ENCODE results near the gene KIAA0513.

The KIAA0513 gene

DNA sequence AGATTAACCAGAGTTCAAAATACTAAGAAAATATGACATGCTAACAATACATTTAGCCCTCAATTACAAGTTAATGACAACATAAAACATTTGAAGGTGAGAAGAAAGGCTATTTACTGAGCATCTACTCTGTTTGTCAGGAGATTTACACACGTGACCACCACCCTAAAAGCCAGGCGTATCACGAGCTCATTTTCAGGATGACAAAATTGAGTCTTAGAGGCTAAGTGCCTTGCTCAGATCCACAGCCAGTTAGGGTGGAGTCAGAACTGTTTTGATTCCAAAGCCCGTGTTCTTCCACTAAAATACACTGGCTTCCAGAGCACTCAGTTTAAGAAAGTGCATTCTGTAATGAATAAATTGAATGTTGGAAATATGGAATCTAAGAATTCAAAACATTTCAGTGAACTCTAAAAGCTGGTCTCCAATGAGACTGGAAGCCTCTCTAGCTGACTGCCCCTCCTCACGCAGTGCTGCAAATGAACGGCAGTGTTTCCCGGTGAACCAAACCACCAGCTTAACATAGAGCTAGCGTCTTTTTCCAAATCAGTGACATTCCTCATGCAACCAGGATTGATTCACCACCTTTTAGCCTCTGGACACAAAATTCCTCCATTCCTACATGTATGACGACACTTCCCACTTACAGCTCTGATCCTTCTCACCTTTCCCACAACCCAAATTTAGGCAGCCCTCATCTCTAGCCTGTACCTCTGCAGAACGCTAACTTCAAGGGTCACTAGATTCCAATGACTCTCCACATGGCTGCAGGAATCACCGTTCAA, 22.1 kb upstream of the KIAA0513 start:
- Histone ChIP-seq H3K27me3 (ENCODE audit: control insufficient read depth, insufficient read depth, low read length) (no peaks in the 10 kb centered on the region), H3K36me3 (ENCODE audit: control insufficient read depth, insufficient read depth, low read length) (no peaks in the 10 kb centered on the region), H3K4me1 (ENCODE audit: control insufficient read depth, insufficient read depth, low read length) (peaks cover 23% of the 10 kb centered on the region), H3K27ac (ENCODE audit: low read depth, low read length) (no peak overlapping the region), H3K9me3 (ENCODE audit: control insufficient read depth, insufficient read depth, low read length) (no peaks in the 10 kb centered on the region), H3K9ac (ENCODE audit: low read depth, low read length) (peak overlapping the region; percentile 5; the same call in 1 of the 2 replicates), H3K4me3 (ENCODE audit: low read depth, low read length) (no peak overlapping the region)

DNA sequence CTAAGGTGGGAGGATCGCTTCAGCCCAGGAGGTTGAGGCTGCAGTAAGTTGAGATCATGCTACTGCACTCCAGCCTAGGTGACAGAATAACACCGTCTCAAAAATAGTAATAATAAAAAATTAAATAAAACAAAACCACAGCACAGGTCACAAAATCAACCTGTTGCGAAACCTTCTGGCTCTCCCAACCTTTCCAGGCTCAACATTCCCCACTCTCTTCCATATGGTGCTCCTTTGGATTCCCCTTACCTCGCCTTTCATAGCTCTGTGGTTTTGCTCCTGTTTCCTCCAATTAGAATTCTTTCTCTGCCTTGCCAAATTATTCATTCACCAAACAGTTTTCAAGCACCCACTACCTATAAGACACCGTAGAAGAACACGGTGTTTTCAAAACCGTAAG, 21.0 kb upstream of the KIAA0513 start:
- no peaks in the 10 kb centered on the region for H3K9me3 ChIP-seq (ENCODE audit: control insufficient read depth, insufficient read depth, low read length)
- no peaks in the 10 kb centered on the region for H3K36me3 ChIP-seq (ENCODE audit: control insufficient read depth, insufficient read depth, low read length)
- no peak overlapping the region for H3K27ac ChIP-seq (ENCODE audit: low read depth, low read length)
- H3K4me1 ChIP-seq (ENCODE audit: control insufficient read depth, insufficient read depth, low read length), result peaks cover 23% of the 10 kb centered on the region
- no peak overlapping the region for H3K9ac ChIP-seq (ENCODE audit: low read depth, low read length)
- no peak overlapping the region for H3K4me3 ChIP-seq (ENCODE audit: low read depth, low read length)
- no peaks in the 10 kb centered on the region for H3K27me3 ChIP-seq (ENCODE audit: control insufficient read depth, insufficient read depth, low read length)

DNA sequence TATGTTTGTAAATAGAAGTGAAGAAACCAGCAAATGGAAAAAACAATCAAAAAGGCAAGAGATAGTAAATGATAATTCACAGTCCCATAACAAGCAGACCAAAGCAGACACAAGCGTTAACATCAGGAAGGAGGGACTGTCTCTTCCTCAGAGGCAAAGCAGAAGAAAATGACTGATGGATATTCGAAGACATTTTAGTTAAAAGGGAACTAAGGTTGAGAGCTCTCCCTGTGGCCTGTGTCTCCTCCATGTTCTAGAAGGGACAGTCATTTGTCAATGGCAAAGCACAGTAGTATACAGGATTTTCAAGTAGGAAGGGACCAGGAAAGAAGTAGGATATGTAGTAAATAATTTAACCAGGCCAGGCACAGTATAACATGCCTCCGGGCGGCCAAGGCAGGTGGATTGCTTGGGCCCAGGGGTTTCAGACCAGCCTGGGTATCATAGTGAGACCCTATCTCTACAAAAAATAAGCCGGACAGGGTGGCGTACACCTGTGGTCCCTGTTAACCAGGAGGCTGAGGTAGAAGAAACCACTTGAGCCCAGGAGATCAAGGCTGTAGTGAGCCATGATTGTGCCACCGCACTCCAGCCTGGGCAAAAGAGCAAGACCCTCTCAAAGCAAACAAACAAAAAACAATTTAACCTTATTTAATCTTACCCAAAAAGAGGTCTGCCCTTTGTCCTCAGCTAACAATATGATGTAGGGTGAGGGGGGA, 19.9 kb upstream of the KIAA0513 start:
- H3K36me3 ChIP-seq (ENCODE audit: control insufficient read depth, insufficient read depth, low read length), result no peaks in the 10 kb centered on the region
- H3K9ac ChIP-seq (ENCODE audit: low read depth, low read length), result no peak overlapping the region
- H3K27ac ChIP-seq (ENCODE audit: low read depth, low read length), result no peak overlapping the region
- peaks cover 23% of the 10 kb centered on the region for H3K4me1 ChIP-seq (ENCODE audit: control insufficient read depth, insufficient read depth, low read length)
- no peaks in the 10 kb centered on the region for H3K9me3 ChIP-seq (ENCODE audit: control insufficient read depth, insufficient read depth, low read length)
- no peak overlapping the region for H3K4me3 ChIP-seq (ENCODE audit: low read depth, low read length)
- no peaks in the 10 kb centered on the region for H3K27me3 ChIP-seq (ENCODE audit: control insufficient read depth, insufficient read depth, low read length)

DNA sequence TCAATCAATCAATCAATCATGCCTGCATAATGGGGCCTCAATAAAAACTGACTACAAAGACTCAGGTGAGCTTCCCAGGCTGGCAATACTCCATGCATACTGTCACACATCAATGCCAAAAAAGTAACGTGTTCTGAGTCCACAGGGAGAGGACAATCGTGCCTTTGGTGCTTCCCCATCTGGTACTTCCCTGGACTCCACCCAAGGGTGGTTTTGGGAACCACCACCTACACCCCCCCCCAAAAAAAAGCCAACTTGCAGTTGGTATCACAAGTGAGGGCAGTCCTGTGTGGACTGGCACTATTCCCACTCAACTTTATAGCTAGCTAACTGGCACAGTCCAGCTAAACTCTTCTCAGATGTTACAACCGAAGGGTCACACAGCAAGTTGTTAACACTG, 19.3 kb upstream of the KIAA0513 start:
- H3K9ac ChIP-seq (ENCODE audit: low read depth, low read length), result no peak overlapping the region
- peaks cover 21% of the 10 kb centered on the region for H3K4me1 ChIP-seq (ENCODE audit: control insufficient read depth, insufficient read depth, low read length)
- H3K36me3 ChIP-seq (ENCODE audit: control insufficient read depth, insufficient read depth, low read length), result no peaks in the 10 kb centered on the region
- H3K4me3 ChIP-seq (ENCODE audit: low read depth, low read length), result no peak overlapping the region
- H3K27me3 ChIP-seq (ENCODE audit: control insufficient read depth, insufficient read depth, low read length), result no peaks in the 10 kb centered on the region
- H3K27ac ChIP-seq (ENCODE audit: low read depth, low read length), result no peak overlapping the region
- no peaks in the 10 kb centered on the region for H3K9me3 ChIP-seq (ENCODE audit: control insufficient read depth, insufficient read depth, low read length)

DNA sequence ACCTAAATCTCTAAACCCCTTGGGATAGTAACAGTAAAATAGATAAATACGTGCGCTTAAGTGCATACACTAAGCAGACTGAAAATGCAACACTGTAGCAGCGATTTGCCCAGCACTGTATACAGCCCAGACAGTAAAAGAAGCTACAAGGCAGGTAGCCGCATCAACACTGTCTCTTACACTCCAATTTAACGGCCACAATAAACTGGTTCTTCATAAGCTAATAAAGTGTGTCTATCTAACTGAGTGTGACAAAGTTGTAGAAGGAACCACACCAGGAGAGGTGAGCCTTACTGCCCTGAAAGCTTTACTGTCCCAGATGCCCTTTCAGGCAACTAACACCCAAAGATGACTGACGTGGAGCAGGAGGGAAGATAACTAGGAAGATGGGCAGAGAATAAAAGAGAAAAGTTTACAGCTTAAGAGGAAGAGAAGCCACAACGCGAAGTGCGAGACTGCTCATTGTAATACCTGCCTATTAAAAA, 17.1 kb upstream of the KIAA0513 start:
- Histone ChIP-seq H3K9ac (ENCODE audit: low read depth, low read length) (peak overlapping the region; percentile 89), H3K4me3 (ENCODE audit: low read depth, low read length) (peak overlapping the region; percentile 88), H3K9me3 (ENCODE audit: control insufficient read depth, insufficient read depth, low read length) (no peaks in the 10 kb centered on the region), H3K27me3 (ENCODE audit: control insufficient read depth, insufficient read depth, low read length) (no peaks in the 10 kb centered on the region), H3K36me3 (ENCODE audit: control insufficient read depth, insufficient read depth, low read length) (no peaks in the 10 kb centered on the region), H3K27ac (ENCODE audit: low read depth, low read length) (peak overlapping the region; percentile 95), H3K4me1 (ENCODE audit: control insufficient read depth, insufficient read depth, low read length) (peaks cover 4% of the 10 kb centered on the region; the same call in 1 of the 2 replicates)

DNA sequence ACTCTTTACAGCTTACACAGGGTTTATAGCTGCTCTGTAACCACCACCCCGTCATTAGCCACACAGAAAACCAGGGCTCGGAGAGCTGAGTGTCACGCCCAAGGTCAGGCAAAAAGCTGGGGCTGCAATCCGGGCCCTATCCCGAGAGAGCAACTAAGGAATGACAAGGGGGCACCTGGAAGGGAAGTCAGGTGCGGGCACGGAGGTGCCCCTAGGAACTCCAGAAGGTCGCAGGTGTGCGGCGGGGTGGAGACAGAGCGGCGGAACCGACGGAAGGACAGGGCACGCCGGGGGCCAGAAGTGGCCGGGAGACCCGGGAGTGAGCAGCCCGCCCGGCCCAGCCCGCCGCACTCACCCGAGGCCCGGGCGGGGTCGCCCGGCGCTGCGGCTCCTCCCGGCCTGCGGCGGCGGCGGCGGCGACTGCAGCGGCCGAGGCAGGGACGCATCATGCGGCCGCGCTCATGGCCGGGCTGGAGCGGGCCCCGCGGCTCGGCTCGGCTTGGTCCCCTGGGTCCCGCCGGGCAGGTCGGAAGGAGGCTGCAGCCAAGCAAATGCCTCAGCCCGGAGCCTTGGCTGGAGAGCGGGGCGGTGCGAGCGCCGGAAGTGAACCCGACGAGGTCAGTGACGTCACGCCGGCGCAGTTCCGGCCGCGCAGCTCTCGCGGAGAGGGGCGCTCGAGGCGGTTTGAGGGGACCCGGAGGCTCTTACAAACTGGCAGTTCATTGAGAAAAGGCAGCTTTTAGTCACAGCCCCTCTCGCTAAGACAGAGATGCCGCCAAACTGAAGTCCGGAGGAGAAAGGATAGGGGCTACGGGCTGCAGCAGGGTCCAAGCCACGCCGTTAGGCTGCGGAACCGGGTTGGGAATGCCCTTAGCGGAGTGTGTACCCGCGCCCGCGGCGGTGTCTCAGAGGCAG, 16.4 kb upstream of the KIAA0513 start, which contains the start of gene ZDHHC7:
Gene ZDHHC7, minus strand, starts transcription at position 605 of the 915 bp plus-strand sequence. CDS start 20,917 bp downstream, outside the sequence.
- H3K36me3 ChIP-seq (ENCODE audit: control insufficient read depth, insufficient read depth, low read length), result no peaks in the 10 kb centered on the region
- H3K27me3 ChIP-seq (ENCODE audit: control insufficient read depth, insufficient read depth, low read length), result no peaks in the 10 kb centered on the region
- H3K4me3 ChIP-seq (ENCODE audit: low read depth, low read length), result peak within 1 kb of the TSS; percentile 88
- H3K27ac ChIP-seq (ENCODE audit: low read depth, low read length), result peak within 1 kb of the TSS; percentile 95
- peaks cover 4% of the 10 kb centered on the region; the same call in 1 of the 2 replicates for H3K4me1 ChIP-seq (ENCODE audit: control insufficient read depth, insufficient read depth, low read length)
- H3K9me3 ChIP-seq (ENCODE audit: control insufficient read depth, insufficient read depth, low read length), result no peaks in the 10 kb centered on the region
- peak within 1 kb of the TSS; percentile 89 for H3K9ac ChIP-seq (ENCODE audit: low read depth, low read length)

DNA sequence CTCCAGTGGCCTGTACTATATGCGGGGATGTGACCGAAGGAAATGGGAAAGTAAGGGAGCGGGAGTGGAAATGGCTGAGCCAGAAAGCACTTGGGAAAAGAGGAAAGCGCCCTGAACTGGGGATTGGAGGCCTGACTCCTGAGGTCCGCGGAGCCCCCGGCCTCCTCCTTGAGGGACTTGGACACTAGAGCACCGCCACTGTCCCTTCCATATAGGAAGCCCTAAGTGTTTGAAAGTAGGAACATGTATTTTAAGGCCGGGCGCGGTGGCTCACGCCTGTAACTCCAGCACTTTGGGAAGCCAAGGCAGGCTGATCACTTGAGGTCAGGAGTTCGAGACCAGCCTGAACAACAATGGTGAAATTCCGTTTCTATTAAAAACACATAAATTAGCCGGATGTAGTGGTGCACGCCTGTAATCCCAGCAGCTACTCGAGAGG, 15.7 kb upstream of the KIAA0513 start:
- Histone ChIP-seq H3K4me1 (ENCODE audit: control insufficient read depth, insufficient read depth, low read length) (peaks cover 4% of the 10 kb centered on the region; the same call in 1 of the 2 replicates), H3K27me3 (ENCODE audit: control insufficient read depth, insufficient read depth, low read length) (no peaks in the 10 kb centered on the region), H3K9ac (ENCODE audit: low read depth, low read length) (peak overlapping the region; percentile 89), H3K9me3 (ENCODE audit: control insufficient read depth, insufficient read depth, low read length) (no peaks in the 10 kb centered on the region), H3K36me3 (ENCODE audit: control insufficient read depth, insufficient read depth, low read length) (no peaks in the 10 kb centered on the region), H3K27ac (ENCODE audit: low read depth, low read length) (peak overlapping the region; percentile 95), H3K4me3 (ENCODE audit: low read depth, low read length) (peak overlapping the region; percentile 88)

DNA sequence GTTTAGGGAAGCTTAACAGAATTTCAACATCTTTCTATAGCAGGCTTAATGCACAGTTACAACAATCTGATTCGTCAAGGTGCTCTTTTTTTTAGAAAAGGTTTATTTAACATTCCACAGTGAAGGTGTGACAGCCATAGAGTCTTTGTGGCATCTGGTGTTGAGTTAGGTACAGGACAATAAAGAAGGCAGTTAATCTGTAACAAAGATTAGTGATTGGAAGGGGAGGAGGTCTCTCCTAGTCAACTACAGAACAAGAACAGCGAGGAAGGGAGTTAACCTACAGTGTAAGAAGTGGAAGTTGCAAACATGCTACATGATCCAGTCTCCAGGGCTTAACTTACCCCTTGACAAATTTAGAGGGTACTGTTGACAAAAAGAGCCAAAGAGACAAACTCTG, 13.3 kb upstream of the KIAA0513 start:
- H3K4me1 ChIP-seq (ENCODE audit: control insufficient read depth, insufficient read depth, low read length), result peaks cover 4% of the 10 kb centered on the region; the same call in 1 of the 2 replicates
- H3K27me3 ChIP-seq (ENCODE audit: control insufficient read depth, insufficient read depth, low read length), result peaks cover 4% of the 10 kb centered on the region; the same call in 1 of the 2 replicates
- no peaks in the 10 kb centered on the region for H3K9me3 ChIP-seq (ENCODE audit: control insufficient read depth, insufficient read depth, low read length)
- no peak overlapping the region for H3K4me3 ChIP-seq (ENCODE audit: low read depth, low read length)
- H3K27ac ChIP-seq (ENCODE audit: low read depth, low read length), result no peak overlapping the region
- H3K36me3 ChIP-seq (ENCODE audit: control insufficient read depth, insufficient read depth, low read length), result no peaks in the 10 kb centered on the region
- no peak overlapping the region for H3K9ac ChIP-seq (ENCODE audit: low read depth, low read length)

DNA sequence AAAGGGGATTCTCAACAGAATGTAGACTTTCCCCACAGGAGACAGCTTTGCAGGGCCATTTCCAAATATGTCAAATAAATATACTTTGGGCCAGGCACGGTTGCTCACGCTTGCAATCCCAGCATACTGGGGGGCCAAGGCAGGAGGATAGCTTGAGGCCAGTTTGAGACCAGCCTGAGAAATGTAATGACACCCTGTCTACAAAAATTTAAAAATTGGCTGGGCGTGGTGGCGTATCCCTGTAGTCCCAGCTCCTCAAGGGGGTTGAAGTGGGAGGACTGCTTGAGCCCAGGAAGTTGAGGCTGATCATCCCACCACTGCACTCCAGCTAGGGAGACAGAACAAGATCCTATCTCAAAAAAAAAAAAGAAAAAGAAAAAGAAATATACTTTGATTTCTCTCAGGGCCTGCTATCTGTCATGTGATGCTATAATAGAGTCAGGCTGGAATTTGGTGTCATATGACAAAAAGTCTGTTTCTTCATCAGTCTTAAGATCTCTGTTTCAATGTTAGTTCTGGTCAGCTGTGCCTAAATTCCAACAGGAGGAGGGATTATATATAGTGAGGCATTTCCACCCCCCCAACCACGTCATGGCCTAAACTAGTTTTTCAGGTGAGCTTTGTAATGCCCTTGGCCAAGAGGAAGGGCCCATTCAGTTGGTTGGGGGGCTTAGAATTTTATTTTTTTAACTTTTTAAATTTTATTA, 12.0 kb upstream of the KIAA0513 start:
- Histone ChIP-seq H3K4me1 (ENCODE audit: control insufficient read depth, insufficient read depth, low read length) (no peaks in the 10 kb centered on the region), H3K36me3 (ENCODE audit: control insufficient read depth, insufficient read depth, low read length) (no peaks in the 10 kb centered on the region), H3K27me3 (ENCODE audit: control insufficient read depth, insufficient read depth, low read length) (peaks cover 4% of the 10 kb centered on the region; the same call in 1 of the 2 replicates), H3K9ac (ENCODE audit: low read depth, low read length) (no peak overlapping the region), H3K4me3 (ENCODE audit: low read depth, low read length) (no peak overlapping the region), H3K9me3 (ENCODE audit: control insufficient read depth, insufficient read depth, low read length) (no peaks in the 10 kb centered on the region), H3K27ac (ENCODE audit: low read depth, low read length) (no peak overlapping the region)

DNA sequence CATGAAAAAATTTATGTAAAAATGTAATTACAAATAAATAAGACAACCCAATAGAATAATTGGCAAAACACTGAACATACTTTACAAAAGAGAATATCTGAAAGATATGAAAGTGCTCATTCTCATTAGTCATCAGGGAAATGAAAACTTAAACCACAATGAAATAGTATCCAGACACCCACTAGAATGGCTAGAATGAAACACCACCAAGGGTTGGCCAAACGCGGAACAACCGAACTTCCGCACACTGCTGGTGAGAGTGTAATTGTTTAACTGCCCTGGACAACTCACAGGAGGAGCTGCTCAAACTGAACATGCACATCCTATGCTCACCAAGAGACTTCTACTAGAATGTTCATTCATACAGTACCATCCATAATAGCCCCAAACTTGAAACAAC, 10.4 kb upstream of the KIAA0513 start:
- Histone ChIP-seq H3K36me3 (ENCODE audit: control insufficient read depth, insufficient read depth, low read length) (no peaks in the 10 kb centered on the region), H3K27ac (ENCODE audit: low read depth, low read length) (no peak overlapping the region), H3K9me3 (ENCODE audit: control insufficient read depth, insufficient read depth, low read length) (no peaks in the 10 kb centered on the region), H3K9ac (ENCODE audit: low read depth, low read length) (no peak overlapping the region), H3K4me1 (ENCODE audit: control insufficient read depth, insufficient read depth, low read length) (no peaks in the 10 kb centered on the region), H3K4me3 (ENCODE audit: low read depth, low read length) (no peak overlapping the region), H3K27me3 (ENCODE audit: control insufficient read depth, insufficient read depth, low read length) (peaks cover 4% of the 10 kb centered on the region; the same call in 1 of the 2 replicates)
